GM18909 (cell line): ENCODE results near the gene AGK.
"Not testable (repeated sequence)": the region's sequence is repeated elsewhere in the genome, so short reads cannot be mapped to it uniquely, and the experiment has no call there.

ENCODE experiments used
- ATAC-seq: cut with Tn5 transposase; IDR thresholded peaks from one replicate; pipeline ENCODE4 v1.9.1; 2021; ENCODE audit warnings: mild to moderate bottlenecking; ENCODE audit not compliant: unreplicated experiment, poor library complexity

Gene AGK

GRCh38 chr7:141550386-141551093 is 670 bp upstream of the AGK start:
- ATAC-seq: peak; percentile 11

GRCh38 chr7:141551782-141552181 is 572 bp downstream of the AGK start:
- no peak for ATAC-seq

- no peak for ATAC-seq
Observed at GRCh38 chr7:141557360-141557759, 6.2 kb downstream of the AGK start.

- not testable (repeated sequence) for ATAC-seq
Observed at GRCh38 chr7:141557831-141558531, 6.8 kb downstream of the AGK start.

GRCh38 chr7:141558544-141559183 is 7.5 kb downstream of the AGK start:
- ATAC-seq: peak; percentile 68

GRCh38 chr7:141559961-141560360 is 8.8 kb downstream of the AGK start:
- ATAC-seq: no peak

- no peak for ATAC-seq
Observed at GRCh38 chr7:141562036-141562435, 10.8 kb downstream of the AGK start.

GRCh38 chr7:141562543-141562942 is 11.3 kb downstream of the AGK start:
- ATAC-seq: no peak

- ATAC-seq: no peak
Observed at GRCh38 chr7:141562972-141563371, 11.8 kb downstream of the AGK start.

GRCh38 chr7:141563956-141564623 is 12.9 kb downstream of the AGK start:
- ATAC-seq: no peak

- no peak for ATAC-seq
Observed at GRCh38 chr7:141567432-141567831, 16.2 kb downstream of the AGK start.

GRCh38 chr7:141568227-141568626 is 17.0 kb downstream of the AGK start:
- ATAC-seq: no peak

- no peak for ATAC-seq
Observed at GRCh38 chr7:141571059-141571458, 19.8 kb downstream of the AGK start.

- ATAC-seq: no peak
Observed at GRCh38 chr7:141572175-141572574, 21.0 kb downstream of the AGK start.

GRCh38 chr7:141573511-141573910 is 22.3 kb downstream of the AGK start:
- no peak for ATAC-seq

- no peak for ATAC-seq
Observed at GRCh38 chr7:141575164-141575563, 24.0 kb downstream of the AGK start.

- no peak for ATAC-seq
Observed at GRCh38 chr7:141575654-141576448, 24.6 kb downstream of the AGK start.

GRCh38 chr7:141577043-141577839 is 26.0 kb downstream of the AGK start:
- no peak for ATAC-seq

- not testable (repeated sequence) for ATAC-seq
Observed at GRCh38 chr7:141579953-141580352, 28.7 kb downstream of the AGK start.
